Stimulated activated effector memory CD8-positive, alpha-beta T cell treated with anti-CD3 and anti-CD28 coated beads, Interleukin-12 subunit alpha, Interleukin-12 subunit beta, amount 100 ng/mL, for 72 hours (primary cell): ENCODE results near the gene ADAMTS10.
A peak's percentile ranks its signal among the peaks of the same experiment; 100 is the strongest.

Source experiments
- ATAC-seq: fragments of 150-1000 bp; cut with Tn5 transposase; 2 replicates; pipeline ENCODE4 v1.10.0; 2021
- DNase-seq, 2 donors: peaks; one replicate each; pipeline ENCODE4 v3.0.0; 2021 to 2022; ENCODE audit warnings: low spot score in 2 of 2
- H3K27ac Mint-ChIP-seq: one replicate; pipeline ENCODE4 v1.8.0; 2022; ENCODE audit warnings: mild to moderate bottlenecking, mixed read lengths
- H3K36me3 Mint-ChIP-seq: one replicate; pipeline ENCODE4 v1.8.0; 2022; ENCODE audit warnings: mild to moderate bottlenecking, mixed read lengths
- H3K4me1 Mint-ChIP-seq: one replicate; pipeline ENCODE4 v1.8.0; 2022; ENCODE audit warnings: mixed read lengths
- H3K4me3 Mint-ChIP-seq: one replicate; pipeline ENCODE4 v1.8.0; 2022; ENCODE audit warnings: mild to moderate bottlenecking, mixed read lengths
- H3K9me3 Mint-ChIP-seq: one replicate; pipeline ENCODE4 v1.8.0; 2022; ENCODE audit warnings: mixed read lengths

Gene ADAMTS10

GRCh38 chr19:8611877-8612806, 1.6 kb upstream of the ADAMTS10 start:
- ATAC-seq = peak; percentile 33
- H3K4me3 Mint-ChIP-seq = peak overlapping the region; percentile 46
- DNase-seq = no peak
- H3K36me3 Mint-ChIP-seq = peaks cover 5% of the 10 kb centered on the region
- peaks cover 50% of the 10 kb centered on the region for H3K4me1 Mint-ChIP-seq
- no peak overlapping the region for H3K27ac Mint-ChIP-seq
- H3K9me3 Mint-ChIP-seq = no peaks in the 10 kb centered on the region

- no peak overlapping the region for H3K27ac Mint-ChIP-seq
- peak overlapping the region; percentile 46 for H3K4me3 Mint-ChIP-seq
- ATAC-seq (no peak), DNase-seq (no peak)
- H3K36me3 Mint-ChIP-seq = peaks cover 5% of the 10 kb centered on the region
- no peaks in the 10 kb centered on the region for H3K9me3 Mint-ChIP-seq
- H3K4me1 Mint-ChIP-seq = peaks cover 56% of the 10 kb centered on the region
Measured at GRCh38 chr19:8611391-8611876, 919 bp upstream of the ADAMTS10 start.

GRCh38 chr19:8610936-8611300, 403 bp upstream of the ADAMTS10 start:
- H3K27ac Mint-ChIP-seq = no peak overlapping the region
- DNase-seq = no peak
- peak overlapping the region; percentile 46 for H3K4me3 Mint-ChIP-seq
- H3K4me1 Mint-ChIP-seq = peaks cover 56% of the 10 kb centered on the region
- no peaks in the 10 kb centered on the region for H3K9me3 Mint-ChIP-seq
- ATAC-seq = no peak
- peaks cover 5% of the 10 kb centered on the region for H3K36me3 Mint-ChIP-seq

- Mint-ChIP-seq H3K27ac (peak overlapping the region; percentile 88), H3K4me3 (peak overlapping the region; percentile 89), H3K9me3 (no peaks in the 10 kb centered on the region), H3K36me3 (peaks cover 5% of the 10 kb centered on the region), H3K4me1 (peaks cover 48% of the 10 kb centered on the region)
- DNase-seq = no peak
- ATAC-seq = peak; percentile 59
Measured at GRCh38 chr19:8609279-8610040, 1.1 kb downstream of the ADAMTS10 start.

- Mint-ChIP-seq H3K27ac (peak overlapping the region; percentile 88), H3K36me3 (peaks cover 5% of the 10 kb centered on the region), H3K4me1 (peaks cover 48% of the 10 kb centered on the region), H3K9me3 (no peaks in the 10 kb centered on the region), H3K4me3 (peak overlapping the region; percentile 89)
- ATAC-seq (no peak), DNase-seq (no peak)
Measured at GRCh38 chr19:8608941-8609278, 1.6 kb downstream of the ADAMTS10 start.

- no peak for ATAC-seq
- Mint-ChIP-seq H3K9me3 (no peaks in the 10 kb centered on the region), H3K27ac (peak overlapping the region; percentile 88), H3K36me3 (peaks cover 12% of the 10 kb centered on the region), H3K4me3 (no peak overlapping the region), H3K4me1 (peaks cover 41% of the 10 kb centered on the region)
- no peak for DNase-seq
Measured at GRCh38 chr19:8607386-8607785, 3.1 kb downstream of the ADAMTS10 start.

- Mint-ChIP-seq H3K4me3 (no peak overlapping the region), H3K36me3 (peaks cover 18% of the 10 kb centered on the region), H3K9me3 (no peaks in the 10 kb centered on the region), H3K4me1 (peaks cover 35% of the 10 kb centered on the region), H3K27ac (no peak overlapping the region)
- DNase-seq = no peak
- ATAC-seq = no peak
Measured at GRCh38 chr19:8605514-8605913, 5.0 kb downstream of the ADAMTS10 start.

- ATAC-seq (no peak), DNase-seq (no peak)
- H3K27ac Mint-ChIP-seq = peak overlapping the region; percentile 43
Measured at GRCh38 chr19:8601796-8602195, 8.7 kb downstream of the ADAMTS10 start.

GRCh38 chr19:8600816-8601215, 9.7 kb downstream of the ADAMTS10 start:
- Mint-ChIP-seq H3K4me3 (no peak overlapping the region), H3K36me3 (peaks cover 12% of the 10 kb centered on the region), H3K9me3 (no peaks in the 10 kb centered on the region), H3K27ac (peak overlapping the region; percentile 7), H3K4me1 (no peaks in the 10 kb centered on the region)
- ATAC-seq (no peak), DNase-seq (no peak)

More at GRCh38 chr19:8601796-8602195, 8.7 kb downstream of the ADAMTS10 start:
- H3K4me3 Mint-ChIP-seq = no peak overlapping the region
- peaks cover 4% of the 10 kb centered on the region for H3K4me1 Mint-ChIP-seq
- H3K9me3 Mint-ChIP-seq = no peaks in the 10 kb centered on the region
- peaks cover 12% of the 10 kb centered on the region for H3K36me3 Mint-ChIP-seq

- no peak overlapping the region for H3K4me3 Mint-ChIP-seq
- peaks cover under 1% of the 10 kb centered on the region for H3K4me1 Mint-ChIP-seq
- no peaks in the 10 kb centered on the region for H3K9me3 Mint-ChIP-seq
- DNase-seq (no peak), ATAC-seq (no peak)
- H3K36me3 Mint-ChIP-seq = peaks cover 12% of the 10 kb centered on the region
- H3K27ac Mint-ChIP-seq = peak overlapping the region; percentile 7
Measured at GRCh38 chr19:8600064-8600463, 10.5 kb downstream of the ADAMTS10 start.

GRCh38 chr19:8596168-8596567, 14.3 kb downstream of the ADAMTS10 start:
- Mint-ChIP-seq H3K9me3 (peaks cover 4% of the 10 kb centered on the region), H3K4me1 (peaks cover 27% of the 10 kb centered on the region), H3K36me3 (peaks cover 5% of the 10 kb centered on the region), H3K27ac (no peak overlapping the region), H3K4me3 (no peak overlapping the region)
- no peak for ATAC-seq
- DNase-seq = no peak

GRCh38 chr19:8595651-8596050, 14.9 kb downstream of the ADAMTS10 start:
- peaks cover 27% of the 10 kb centered on the region for H3K4me1 Mint-ChIP-seq
- no peak overlapping the region for H3K27ac Mint-ChIP-seq
- ATAC-seq (no peak), DNase-seq (no peak)
- peaks cover 4% of the 10 kb centered on the region for H3K9me3 Mint-ChIP-seq
- no peak overlapping the region for H3K4me3 Mint-ChIP-seq
- H3K36me3 Mint-ChIP-seq = no peaks in the 10 kb centered on the region

- peak overlapping the region; percentile 82 for H3K4me3 Mint-ChIP-seq
- no peaks in the 10 kb centered on the region for H3K36me3 Mint-ChIP-seq
- H3K4me1 Mint-ChIP-seq = peaks cover 27% of the 10 kb centered on the region
- no peak for ATAC-seq
- no peak overlapping the region for H3K27ac Mint-ChIP-seq
- H3K9me3 Mint-ChIP-seq = peaks cover 4% of the 10 kb centered on the region
- no peak for DNase-seq
Measured at GRCh38 chr19:8593931-8594330, 16.6 kb downstream of the ADAMTS10 start.

GRCh38 chr19:8592231-8593009, 18.1 kb downstream of the ADAMTS10 start:
- Mint-ChIP-seq H3K4me3 (peak overlapping the region; percentile 82), H3K9me3 (peaks cover 4% of the 10 kb centered on the region), H3K27ac (peak overlapping the region; percentile 21), H3K4me1 (peaks cover 27% of the 10 kb centered on the region), H3K36me3 (no peaks in the 10 kb centered on the region)
- DNase-seq (peak; percentile 96 to 97), ATAC-seq (peak; percentile 87)

GRCh38 chr19:8589177-8589714, 21.3 kb downstream of the ADAMTS10 start:
- H3K27ac Mint-ChIP-seq = no peak overlapping the region
- H3K36me3 Mint-ChIP-seq = no peaks in the 10 kb centered on the region
- DNase-seq (no peak), ATAC-seq (no peak)
- H3K4me3 Mint-ChIP-seq = no peak overlapping the region
- peaks cover 4% of the 10 kb centered on the region for H3K9me3 Mint-ChIP-seq
- peaks cover 19% of the 10 kb centered on the region for H3K4me1 Mint-ChIP-seq
